ENCODE results near the gene SMARCD2.

Gene SMARCD2

DNA sequence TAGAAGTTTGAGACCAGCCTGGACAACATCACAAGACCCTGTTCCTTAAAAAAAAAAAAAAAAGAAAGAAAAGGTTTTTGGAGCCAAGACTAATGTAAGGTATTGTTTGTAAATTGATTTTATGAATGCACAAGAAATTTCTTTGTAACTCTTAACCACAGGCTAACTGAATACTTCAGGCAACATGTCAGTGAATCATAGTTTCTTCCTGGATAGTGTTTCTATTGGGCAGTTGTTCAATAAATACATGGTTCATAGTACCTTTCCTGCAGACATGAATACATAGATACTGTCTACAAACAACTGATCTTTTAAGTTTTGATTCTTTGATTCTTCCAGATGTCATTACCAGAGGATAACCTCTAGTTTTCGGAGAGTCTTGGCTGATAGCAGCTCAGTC lies 56.9 kb downstream of the SMARCD2 start:
- Mint-ChIP-seq H3K36me3 (ENCODE audit: low read depth) (peaks cover 44% of the 10 kb centered on the region), H3K27me3 (ENCODE audit: low read depth) (no peaks in the 10 kb centered on the region), H3K4me3 (no peak overlapping the region), H3K4me1 (no peaks in the 10 kb centered on the region), H3K9me3 (no peaks in the 10 kb centered on the region), H3K27ac (no peak overlapping the region)
- no peak for TF ChIP-seq CTCF (IDR thresholded peaks at IDR 0.05; ENCODE audit: unreplicated experiment in 3 of 3)

DNA sequence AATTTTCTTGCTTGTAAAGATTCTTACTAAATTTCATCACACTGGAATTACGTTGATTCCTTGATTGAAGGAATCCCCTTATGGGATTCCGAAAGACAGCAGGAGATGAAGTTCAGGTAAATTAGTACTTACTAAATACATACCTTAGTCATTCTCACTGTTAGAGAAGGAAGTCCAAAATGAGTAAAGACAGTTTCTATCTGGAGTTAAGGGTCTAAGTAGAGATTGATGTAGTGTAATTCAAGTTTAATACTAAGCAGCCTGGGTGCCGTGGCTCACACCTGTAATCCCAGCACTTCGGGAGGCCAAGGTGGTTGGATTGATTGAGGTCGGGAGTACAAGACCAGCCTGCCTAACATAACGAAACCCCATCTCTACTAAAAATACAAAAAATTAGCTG lies 59.0 kb downstream of the SMARCD2 start:
- Mint-ChIP-seq H3K4me3 (no peak overlapping the region), H3K36me3 (ENCODE audit: low read depth) (peaks cover 47% of the 10 kb centered on the region), H3K9me3 (no peaks in the 10 kb centered on the region), H3K27me3 (ENCODE audit: low read depth) (no peaks in the 10 kb centered on the region), H3K4me1 (no peaks in the 10 kb centered on the region), H3K27ac (no peak overlapping the region)
- no peak for TF ChIP-seq CTCF (IDR thresholded peaks at IDR 0.05; ENCODE audit: unreplicated experiment in 3 of 3)

Data from nephron (organoid).